Gastroesophageal sphincter (tissue), 4 donors: ENCODE data around the gene AFF2. TPM values are rescaled to one million over a fixed set of nuclear protein-coding genes. Genes with fewer than 3 reads are reported as not detected.
"Not testable (repeated sequence)": the region's sequence is repeated elsewhere in the genome, so short reads cannot be mapped to it uniquely, and the experiment has no call there.

Experiments
- ATAC-seq: fragments of 150-250 bp; one replicate; pipeline ENCODE4 v1.9.1; 2016; ENCODE audit warnings: mild to moderate bottlenecking, moderate library complexity
- H3K27ac ChIP-seq, 4 donors: fragments of 200-600 bp; sonication (generic) in 3 of 4; 1 replicate in 3 of 4; 2 replicates in 1 of 4; pipeline ENCODE4 v1.5.1; 2016 to 2019
- H3K27me3 ChIP-seq: fragments of 200-600 bp; sonication (generic); one replicate; pipeline ENCODE4 v1.5.1; 2019
- H3K36me3 ChIP-seq, 2 donors: fragments of 200-600 bp; sonication (generic); one replicate each; pipeline ENCODE4 v1.5.1; 2019; ENCODE audit warnings: control low read depth in 1 of 2
- H3K4me1 ChIP-seq, 3 donors: fragments of 200-600 bp; sonication (generic); 1 replicate in 2 of 3; 2 replicates in 1 of 3; pipeline ENCODE4 v1.5.1; 2016 to 2019; ENCODE audit warnings: control low read depth in 2 of 3
- H3K4me3 ChIP-seq, 2 donors: fragments of 200-600 bp; sonication (generic); one replicate each; pipeline ENCODE4 v1.5.1; 2019; ENCODE audit warnings: mild to moderate bottlenecking in 1 of 2, moderate library complexity in 1 of 2
- H3K9me3 ChIP-seq, 3 donors: fragments of 200-600 bp; sonication (generic); one replicate each; pipeline ENCODE4 v1.5.1; 2017 to 2019; ENCODE audit warnings: control low read depth in 2 of 3
- EP300 ChIP-seq: sonication (generic); formaldehyde crosslinking; IDR thresholded peaks from one replicate; pipeline ENCODE4 v1.6.1; 2017; ENCODE audit warnings: antibody characterized with exemption, mild to moderate bottlenecking
- POLR2A ChIP-seq, 2 donors: fragments of 450-650 bp; IDR thresholded peaks; one replicate each; pipeline ENCODE4 v1.6.1; 2017; ENCODE audit warnings: antibody characterized with exemption in 2 of 2, mild to moderate bottlenecking in 2 of 2, moderate library complexity in 1 of 2
- POLR2AphosphoS5 ChIP-seq: sonication (generic); formaldehyde crosslinking; IDR thresholded peaks from one replicate; pipeline ENCODE4 v1.6.1; 2017; ENCODE audit warnings: antibody characterized with exemption
- WGBS, 2 donors: methylation state at CpG; one replicate each; pipeline ENCODE4 v1.1.5; 2018; ENCODE audit warnings: low coverage in 1 of 2; 5-methylcytosine and 5-hydroxymethylcytosine counted together
- total RNA-seq, 4 donors: library from RNA; depleted of rRNA; stranded (reverse); fragments of >200 nt; gene quantifications; one replicate each; pipeline ENCODE4 v1.1.0, GENCODE V29; 2016
- TF ChIP-seq, protein P1 (sequence below), 4 experiments: fragments of 200-600 bp in 2 of 4; fragments of 450-650 bp in 2 of 4; sonication (generic) in 1 of 4; IDR thresholded peaks; one replicate each; pipeline ENCODE4 v1.5.1; 2017 to 2019; ENCODE audit warnings: antibody characterized with exemption in 4 of 4, mild to moderate bottlenecking in 2 of 4, moderate library complexity in 2 of 4

The AFF2 gene
- total RNA-seq, 4 donors from 2014 or later, result 1.6 to 6.1 (median 3.6) TPM

DNA sequence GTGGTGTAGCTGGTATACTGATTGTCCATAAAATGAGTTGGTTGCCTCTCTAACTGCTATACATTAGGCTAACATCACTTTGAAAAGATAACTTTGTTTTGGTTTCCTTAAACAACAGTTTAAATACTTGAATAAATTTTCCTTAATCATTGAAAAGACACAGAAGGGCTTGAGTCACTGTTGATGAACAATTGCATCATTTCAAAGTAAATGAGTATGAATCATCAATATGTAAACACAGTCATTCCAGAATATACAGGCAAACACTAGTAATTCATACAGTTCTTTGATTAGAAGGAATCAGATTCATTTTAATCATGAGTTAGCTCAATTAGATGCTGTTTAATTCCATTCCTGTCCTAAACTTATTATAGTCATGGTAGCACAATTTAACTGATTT, 160.6 kb downstream of the AFF2 start:
- Histone ChIP-seq H3K4me1 (no peaks in the 10 kb centered on the region), H3K36me3 (no peaks in the 10 kb centered on the region), H3K27ac (no peak overlapping the region), H3K4me3 (no peak overlapping the region), H3K9me3 (no peaks in the 10 kb centered on the region), H3K27me3 (no peaks in the 10 kb centered on the region)
- TF ChIP-seq POLR2A (IDR thresholded peaks at IDR 0.05), result no peak
- TF ChIP-seq, protein P1, sequence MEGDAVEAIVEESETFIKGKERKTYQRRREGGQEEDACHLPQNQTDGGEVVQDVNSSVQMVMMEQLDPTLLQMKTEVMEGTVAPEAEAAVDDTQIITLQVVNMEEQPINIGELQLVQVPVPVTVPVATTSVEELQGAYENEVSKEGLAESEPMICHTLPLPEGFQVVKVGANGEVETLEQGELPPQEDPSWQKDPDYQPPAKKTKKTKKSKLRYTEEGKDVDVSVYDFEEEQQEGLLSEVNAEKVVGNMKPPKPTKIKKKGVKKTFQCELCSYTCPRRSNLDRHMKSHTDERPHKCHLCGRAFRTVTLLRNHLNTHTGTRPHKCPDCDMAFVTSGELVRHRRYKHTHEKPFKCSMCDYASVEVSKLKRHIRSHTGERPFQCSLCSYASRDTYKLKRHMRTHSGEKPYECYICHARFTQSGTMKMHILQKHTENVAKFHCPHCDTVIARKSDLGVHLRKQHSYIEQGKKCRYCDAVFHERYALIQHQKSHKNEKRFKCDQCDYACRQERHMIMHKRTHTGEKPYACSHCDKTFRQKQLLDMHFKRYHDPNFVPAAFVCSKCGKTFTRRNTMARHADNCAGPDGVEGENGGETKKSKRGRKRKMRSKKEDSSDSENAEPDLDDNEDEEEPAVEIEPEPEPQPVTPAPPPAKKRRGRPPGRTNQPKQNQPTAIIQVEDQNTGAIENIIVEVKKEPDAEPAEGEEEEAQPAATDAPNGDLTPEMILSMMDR (IDR thresholded peaks at IDR 0.05), result no peak
- TF ChIP-seq EP300, result no peak
- TF ChIP-seq POLR2AphosphoS5, result no peak
- ATAC-seq, result no peak

DNA sequence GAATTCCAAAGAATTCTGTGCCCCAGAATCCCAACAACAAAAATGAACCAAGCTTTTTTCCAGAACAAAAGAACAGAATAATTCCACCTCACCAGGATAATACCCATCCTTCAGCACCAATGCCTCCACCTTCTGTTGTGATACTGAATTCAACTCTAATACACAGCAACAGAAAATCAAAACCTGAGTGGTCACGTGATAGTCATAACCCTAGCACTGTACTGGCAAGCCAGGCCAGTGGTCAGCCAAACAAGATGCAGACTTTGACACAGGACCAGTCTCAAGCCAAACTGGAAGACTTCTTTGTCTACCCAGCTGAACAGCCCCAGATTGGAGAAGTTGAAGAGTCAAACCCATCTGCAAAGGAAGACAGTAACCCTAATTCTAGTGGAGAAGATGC, 161.6 kb downstream of the AFF2 start:
- no peak overlapping the region for H3K27ac ChIP-seq
- H3K27me3 ChIP-seq, result no peaks in the 10 kb centered on the region
- H3K4me1 ChIP-seq, result no peaks in the 10 kb centered on the region
- TF ChIP-seq POLR2AphosphoS5, result no peak
- TF ChIP-seq EP300, result no peak
- TF ChIP-seq, protein P1 (IDR thresholded peaks at IDR 0.05), result no peak
- no peak for TF ChIP-seq POLR2A (IDR thresholded peaks at IDR 0.05)
- no peaks in the 10 kb centered on the region for H3K36me3 ChIP-seq
- no peak overlapping the region for H3K4me3 ChIP-seq
- ATAC-seq, result no peak
- 60% methylated on average over 1 of the region's 1 CpG; no CpG with 5 or more reads in 1 of the 2 donors for WGBS, 2 donors
- H3K9me3 ChIP-seq, result no peaks in the 10 kb centered on the region

DNA sequence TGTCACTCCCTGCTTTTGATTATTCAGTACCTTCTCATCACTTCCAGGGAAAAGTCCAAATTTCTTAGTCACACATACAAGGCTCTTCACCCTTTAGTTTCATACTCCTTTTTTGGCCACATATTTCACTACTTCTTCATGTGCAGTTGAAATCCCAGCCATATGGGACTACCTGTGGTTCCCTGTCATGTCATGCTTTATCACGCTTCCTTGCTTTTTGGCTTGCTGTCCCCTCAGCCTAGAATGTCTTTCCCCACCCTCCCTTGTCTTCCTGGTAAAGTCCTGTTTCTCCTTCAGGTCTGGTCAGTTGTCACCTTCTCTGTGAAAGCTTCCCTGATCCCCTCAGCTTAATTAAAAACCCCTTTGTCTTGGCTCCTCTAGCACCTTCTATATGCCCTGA, 163.8 kb downstream of the AFF2 start:
- TF ChIP-seq EP300 (no peak), POLR2AphosphoS5 (no peak), POLR2A (IDR thresholded peaks at IDR 0.05) (no peak)
- TF ChIP-seq, protein P1 (IDR thresholded peaks at IDR 0.05), result no peak
- Histone ChIP-seq H3K4me3 (no peak overlapping the region), H3K9me3 (peaks cover 0 to 13% (median 0%) of the 10 kb centered on the region in 3 donors), H3K36me3 (no peaks in the 10 kb centered on the region), H3K4me1 (no peaks in the 10 kb centered on the region), H3K27me3 (no peaks in the 10 kb centered on the region), H3K27ac (no peak overlapping the region)
- ATAC-seq, result no peak
- 89 to 100% methylated on average over 1 of the region's 1 CpG for WGBS, 2 donors

DNA sequence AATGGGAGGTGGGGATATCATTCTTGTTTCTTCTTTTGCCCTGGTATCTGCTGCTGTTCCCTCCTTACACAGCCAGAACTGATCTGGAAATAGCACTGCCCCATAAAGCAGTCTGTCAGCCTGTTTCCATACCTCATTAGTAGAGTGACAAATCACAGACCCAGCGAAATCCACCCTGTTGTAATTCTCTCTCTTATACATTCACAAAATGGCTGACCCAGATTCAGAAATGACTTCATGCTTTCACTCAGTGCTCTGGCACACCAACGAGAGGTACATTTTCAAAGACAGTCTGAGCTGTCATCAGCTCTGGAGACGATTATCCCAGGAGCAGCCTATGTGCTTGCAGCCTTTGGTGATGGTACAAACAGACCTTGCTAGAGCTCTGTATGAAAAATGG, 164.6 kb downstream of the AFF2 start:
- Histone ChIP-seq H3K9me3 (peaks cover 0 to 16% (median 0%) of the 10 kb centered on the region in 3 donors), H3K36me3 (no peaks in the 10 kb centered on the region), H3K4me1 (no peaks in the 10 kb centered on the region), H3K27me3 (no peaks in the 10 kb centered on the region), H3K4me3 (no peak overlapping the region), H3K27ac (no peak overlapping the region)
- TF ChIP-seq, protein P1 (IDR thresholded peaks at IDR 0.05), result no peak
- TF ChIP-seq EP300, result no peak
- no peak for TF ChIP-seq POLR2AphosphoS5
- TF ChIP-seq POLR2A (IDR thresholded peaks at IDR 0.05), result no peak
- 60% methylated on average over 1 to 2 of the region's 3 CpGs for WGBS, 2 donors
- ATAC-seq, result no peak

DNA sequence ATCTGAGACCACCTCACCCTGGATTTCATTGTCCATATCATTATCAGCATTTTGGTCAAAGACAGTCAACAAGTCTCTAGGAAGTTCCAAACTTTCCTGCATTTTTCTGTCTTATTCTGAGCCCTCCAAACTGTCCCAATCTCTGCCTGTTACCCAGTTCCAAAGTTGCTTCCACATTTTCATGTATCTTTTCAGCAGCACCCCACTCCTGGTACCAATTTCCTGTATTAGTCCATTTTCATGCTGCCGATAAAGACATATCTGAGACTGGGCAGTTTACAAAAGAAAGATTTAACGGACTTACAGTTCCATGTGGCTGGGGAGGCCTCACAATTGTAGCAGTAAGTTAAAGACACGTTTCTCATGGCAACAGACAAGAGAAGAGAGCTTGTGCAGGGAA, 168.8 kb downstream of the AFF2 start:
- H3K4me1 ChIP-seq, result not testable (repeated sequence)

DNA sequence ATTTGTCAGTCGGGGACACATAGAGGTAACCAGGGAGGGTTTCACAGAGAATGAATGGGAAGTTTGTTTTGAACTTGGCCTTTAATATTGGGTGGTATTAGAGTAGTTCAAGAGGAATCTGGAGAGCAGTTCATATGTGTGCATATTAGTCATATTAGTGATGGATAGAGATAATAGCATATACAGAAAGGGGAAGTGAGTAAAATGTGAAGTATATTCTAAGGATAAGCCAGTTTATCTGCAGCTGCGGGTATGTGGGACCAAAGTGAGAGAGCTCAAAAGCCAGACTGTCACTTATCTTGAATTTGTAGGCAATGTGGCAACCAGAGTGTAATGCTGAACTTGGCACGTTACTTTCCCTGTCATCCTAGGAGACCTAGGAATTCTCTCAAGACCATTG, 169.9 kb downstream of the AFF2 start:
- ATAC-seq, result no peak
- Histone ChIP-seq H3K36me3 (no peaks in the 10 kb centered on the region), H3K27me3 (no peaks in the 10 kb centered on the region), H3K9me3 (peaks cover 0 to 16% (median 0%) of the 10 kb centered on the region in 3 donors), H3K4me3 (no peak overlapping the region), H3K27ac (no peak overlapping the region), H3K4me1 (no peaks in the 10 kb centered on the region)
- TF ChIP-seq EP300 (no peak), POLR2A (IDR thresholded peaks at IDR 0.05) (no peak), POLR2AphosphoS5 (no peak)
- TF ChIP-seq, protein P1 (IDR thresholded peaks at IDR 0.05), result no peak
- WGBS, 2 donors, result 55 to 57% methylated on average over 1 to 3 of the region's 3 CpGs

More for the DNA sequence above, 168.8 kb downstream of the AFF2 start:
- ATAC-seq, H3K4me3 ChIP-seq, H3K36me3 ChIP-seq, H3K27ac ChIP-seq, H3K27me3 ChIP-seq: not testable (repeated sequence)
- no CpG with 5 or more reads among the region's 3 CpGs for WGBS, 2 donors
- peaks cover 0 to 16% (median 0%) of the 10 kb centered on the region in 3 donors for H3K9me3 ChIP-seq
